Ectodermal cell (in vitro differentiated cells): ENCODE results near the gene MCF2L2.

Source experiments
- H3K27ac ChIP-seq: 2 replicates; pipeline ENCODE4 v1.7.0; 2013; ENCODE audit warnings: mild to moderate bottlenecking, low read depth, low read length; ENCODE audit not compliant: insufficient read depth, poor library complexity, severe bottlenecking
- H3K27me3 ChIP-seq: 2 replicates; pipeline ENCODE4 v1.7.0; 2013; ENCODE audit warnings: mild to moderate bottlenecking, low read length; ENCODE audit not compliant: insufficient read depth, control insufficient read depth, poor library complexity, severe bottlenecking
- H3K36me3 ChIP-seq: one replicate; pipeline ENCODE4 v1.7.0; 2013; ENCODE audit warnings: low read length; ENCODE audit not compliant: control insufficient read depth, insufficient read depth
- H3K4me1 ChIP-seq: one replicate; pipeline ENCODE4 v1.7.0; 2013; ENCODE audit warnings: low read length; ENCODE audit not compliant: control insufficient read depth, insufficient read depth
- H3K4me3 ChIP-seq: 2 replicates; pipeline ENCODE4 v1.7.0; 2013; ENCODE audit warnings: low read depth, low read length, control low read depth; ENCODE audit not compliant: insufficient read depth
- H3K9me3 ChIP-seq: 2 replicates; pipeline ENCODE4 v1.7.0; 2013; ENCODE audit warnings: mild to moderate bottlenecking, low read length, moderate library complexity; ENCODE audit not compliant: control insufficient read depth
- WGBS, 2 experiments: methylation state at CpG; one replicate each; pipeline ENCODE4 v1.1.7; 2013; ENCODE audit warnings: missing lambda C conversion rate in 2 of 2; 5-methylcytosine and 5-hydroxymethylcytosine counted together

The MCF2L2 gene

GRCh38 chr3:183350164-183350563 is 78.3 kb downstream of the MCF2L2 start:
- H3K9me3 ChIP-seq: no peaks in the 10 kb centered on the region
- no peak overlapping the region for H3K27ac ChIP-seq
- H3K4me3 ChIP-seq: no peak overlapping the region
- no peaks in the 10 kb centered on the region for H3K4me1 ChIP-seq
- no peaks in the 10 kb centered on the region for H3K36me3 ChIP-seq
- no peaks in the 10 kb centered on the region for H3K27me3 ChIP-seq
- 95% methylated on average over 2 to 3 of the region's 3 CpGs for WGBS, 2 experiments

- no peak overlapping the region for H3K27ac ChIP-seq
Observed at GRCh38 chr3:183349421-183350157, 78.8 kb downstream of the MCF2L2 start.

GRCh38 chr3:183342824-183343223 is 85.6 kb downstream of the MCF2L2 start:
- 86 to 94% methylated on average over 1 of the region's 1 CpG for whole genome bisulfite sequencing, 2 experiments
- Histone ChIP-seq H3K4me1 (no peaks in the 10 kb centered on the region), H3K9me3 (no peaks in the 10 kb centered on the region), H3K4me3 (no peak overlapping the region), H3K36me3 (no peaks in the 10 kb centered on the region), H3K27ac (no peak overlapping the region), H3K27me3 (no peaks in the 10 kb centered on the region)

More at GRCh38 chr3:183349421-183350157, 78.8 kb downstream of the MCF2L2 start:
- H3K36me3 ChIP-seq: no peaks in the 10 kb centered on the region
- H3K4me3 ChIP-seq: no peak overlapping the region
- whole genome bisulfite sequencing, 2 experiments: 90 to 93% methylated on average over 6 to 8 of the region's 8 CpGs
- H3K4me1 ChIP-seq: no peaks in the 10 kb centered on the region
- H3K27me3 ChIP-seq: no peaks in the 10 kb centered on the region
- H3K9me3 ChIP-seq: no peaks in the 10 kb centered on the region

- H3K27me3 ChIP-seq: no peaks in the 10 kb centered on the region
- WGBS, 2 experiments: 88 to 91% methylated on average over 14 of the region's 14 CpGs
- no peak overlapping the region for H3K4me3 ChIP-seq
- H3K36me3 ChIP-seq: no peaks in the 10 kb centered on the region
- H3K9me3 ChIP-seq: no peaks in the 10 kb centered on the region
- no peaks in the 10 kb centered on the region for H3K4me1 ChIP-seq
- no peak overlapping the region for H3K27ac ChIP-seq
Observed at GRCh38 chr3:183341545-183342288, 86.7 kb downstream of the MCF2L2 start.

- Histone ChIP-seq H3K9me3 (no peaks in the 10 kb centered on the region), H3K27me3 (no peaks in the 10 kb centered on the region), H3K27ac (no peak overlapping the region), H3K36me3 (no peaks in the 10 kb centered on the region), H3K4me1 (no peaks in the 10 kb centered on the region), H3K4me3 (no peak overlapping the region)
- 98 to 100% methylated on average over 2 of the region's 2 CpGs for WGBS, 2 experiments
Observed at GRCh38 chr3:183340222-183340621, 88.2 kb downstream of the MCF2L2 start.

GRCh38 chr3:183339461-183340086 is 88.8 kb downstream of the MCF2L2 start:
- 93 to 98% methylated on average over 7 to 8 of the region's 8 CpGs for WGBS, 2 experiments
- no peaks in the 10 kb centered on the region for H3K9me3 ChIP-seq
- H3K4me3 ChIP-seq: no peak overlapping the region
- H3K27ac ChIP-seq: no peak overlapping the region
- no peaks in the 10 kb centered on the region for H3K4me1 ChIP-seq
- no peaks in the 10 kb centered on the region for H3K36me3 ChIP-seq
- H3K27me3 ChIP-seq: no peaks in the 10 kb centered on the region

- Histone ChIP-seq H3K27me3 (no peaks in the 10 kb centered on the region), H3K27ac (no peak overlapping the region), H3K4me3 (no peak overlapping the region), H3K4me1 (no peaks in the 10 kb centered on the region), H3K36me3 (no peaks in the 10 kb centered on the region), H3K9me3 (no peaks in the 10 kb centered on the region)
- WGBS, 2 experiments: 96% methylated on average over 7 of the region's 7 CpGs
Observed at GRCh38 chr3:183338520-183338919, 89.9 kb downstream of the MCF2L2 start.

GRCh38 chr3:183332487-183332886 is 95.9 kb downstream of the MCF2L2 start:
- Histone ChIP-seq H3K36me3 (no peaks in the 10 kb centered on the region), H3K4me1 (no peaks in the 10 kb centered on the region), H3K9me3 (no peaks in the 10 kb centered on the region), H3K27me3 (no peaks in the 10 kb centered on the region), H3K4me3 (no peak overlapping the region), H3K27ac (no peak overlapping the region)
- WGBS, 2 experiments: 94 to 97% methylated on average over 8 of the region's 8 CpGs

- Histone ChIP-seq H3K4me1 (no peaks in the 10 kb centered on the region), H3K4me3 (no peak overlapping the region), H3K27me3 (no peaks in the 10 kb centered on the region), H3K9me3 (no peaks in the 10 kb centered on the region), H3K27ac (no peak overlapping the region), H3K36me3 (no peaks in the 10 kb centered on the region)
- WGBS, 2 experiments: 90 to 92% methylated on average over 3 of the region's 3 CpGs
Observed at GRCh38 chr3:183331498-183331897, 96.9 kb downstream of the MCF2L2 start.

- no peak overlapping the region for H3K27ac ChIP-seq
- H3K27me3 ChIP-seq: no peaks in the 10 kb centered on the region
- no peaks in the 10 kb centered on the region for H3K36me3 ChIP-seq
- H3K4me1 ChIP-seq: no peaks in the 10 kb centered on the region
- H3K4me3 ChIP-seq: no peak overlapping the region
- no peaks in the 10 kb centered on the region for H3K9me3 ChIP-seq
- WGBS, 2 experiments: 23 to 24% methylated on average over 3 of the region's 3 CpGs
Observed at GRCh38 chr3:183330881-183331280, 97.5 kb downstream of the MCF2L2 start.
